Caco-2 (cell line): ENCODE results near the gene DSTN. TPM values are rescaled to one million over a fixed set of nuclear protein-coding genes. Genes with fewer than 3 reads are reported as not detected.

ENCODE experiments used
- BruUV-seq: library from RNA; stranded (reverse); fragments of 400-500 nt; replicated peaks from 2 replicates; lab custom pipeline; 2021; lab: Mats Ljungman, UMichigan
- CTCF ChIA-PET: fragments of 300-600 bp; sonication (Branson Sonifier 250); formaldehyde crosslinking; loops from one replicate; lab custom pipeline; 2022; ENCODE audit warnings: antibody characterized with exemption; lab: Charles Lee
- POLR2A ChIA-PET: fragments of 300-600 bp; sonication (Branson Sonifier 250); formaldehyde crosslinking; loops from one replicate; lab custom pipeline; 2022; ENCODE audit warnings: antibody characterized with exemption; lab: Charles Lee
- DNase-seq, 2 experiments: peaks; one replicate each; pipeline versions ENCODE4 v3.0.0 to v3.0.0-alpha.2; 2020 to 2022
- H3K27me3 ChIP-seq: replicated peaks from 2 replicates; pipeline ENCODE4 v1.6.0; 2011; ENCODE audit warnings: low read length; ENCODE audit not compliant: control insufficient read depth, insufficient read depth
- H3K36me3 ChIP-seq: 2 replicates; pipeline ENCODE4 v1.5.1; 2011; ENCODE audit warnings: low read length; ENCODE audit not compliant: control insufficient read depth, insufficient read depth
- H3K4me1 ChIP-seq: fragments of 250-450 bp; sonication (Bioruptor Pico); 2 replicates; pipeline ENCODE4 v1.5.1; 2020; ENCODE audit warnings: mild to moderate bottlenecking
- H3K4me3 ChIP-seq: 2 replicates; pipeline ENCODE4 v1.5.1; 2011; ENCODE audit warnings: low read depth, mild to moderate bottlenecking, control low read depth, low read length
- H3K9me3 ChIP-seq: fragments of 250-450 bp; sonication (Bioruptor Pico); 2 replicates; pipeline ENCODE4 v1.5.1; 2020; ENCODE audit warnings: mild to moderate bottlenecking, moderate library complexity
- H3K27ac Mint-ChIP-seq: one replicate; pipeline ENCODE4 v1.8.0; 2022; ENCODE audit warnings: mixed read lengths; ENCODE audit not compliant: unreplicated experiment
- H3K27me3 Mint-ChIP-seq: one replicate; pipeline ENCODE4 v1.8.0; 2022; ENCODE audit warnings: mixed read lengths; ENCODE audit not compliant: insufficient read depth, unreplicated experiment
- H3K36me3 Mint-ChIP-seq: one replicate; pipeline ENCODE4 v1.8.0; 2022; ENCODE audit warnings: mild to moderate bottlenecking, mixed read lengths; ENCODE audit not compliant: insufficient read depth, unreplicated experiment
- H3K4me1 Mint-ChIP-seq: one replicate; pipeline ENCODE4 v1.8.0; 2022; ENCODE audit warnings: low read depth, mixed read lengths; ENCODE audit not compliant: unreplicated experiment
- H3K4me3 Mint-ChIP-seq: one replicate; pipeline ENCODE4 v1.8.0; 2022; ENCODE audit warnings: mild to moderate bottlenecking, moderate library complexity, mixed read lengths; ENCODE audit not compliant: unreplicated experiment
- H3K9me3 Mint-ChIP-seq: one replicate; pipeline ENCODE4 v1.8.0; 2022; ENCODE audit warnings: mixed read lengths; ENCODE audit not compliant: unreplicated experiment
- intact Hi-C: fragments of 100-400 bp; cut with micrococcal nuclease; formaldehyde crosslinking; loops from one replicate; pipeline ENCODE4 v1.10.0; 2022; ENCODE audit not compliant: unreplicated experiment
- total RNA-seq: library from RNA; stranded (reverse); gene quantifications from 2 replicates; pipeline ENCODE4 v1.2.3, GENCODE V29; 2022
- TF ChIP-seq, protein P1 (sequence below), 2 experiments: fragments of 200-600 bp in 1 of 2; IDR thresholded peaks; 1 replicate in 1 of 2; 2 replicates in 1 of 2; pipeline versions ENCODE4 v1.5.1 to v1.8.0; 2011 to 2022; ENCODE audit warnings: antibody characterized with exemption in 1 of 2, control low read depth in 1 of 2, inconsistent platforms in 1 of 2, low read depth in 1 of 2, low read length in 1 of 2, mild to moderate bottlenecking in 1 of 2, moderate library complexity in 1 of 2; ENCODE audit not compliant: insufficient read depth in 1 of 2, severe bottlenecking in 1 of 2, unreplicated experiment in 1 of 2

Gene DSTN
- total RNA-seq, 1 experiment from 2014 or later: 318 TPM

DNA sequence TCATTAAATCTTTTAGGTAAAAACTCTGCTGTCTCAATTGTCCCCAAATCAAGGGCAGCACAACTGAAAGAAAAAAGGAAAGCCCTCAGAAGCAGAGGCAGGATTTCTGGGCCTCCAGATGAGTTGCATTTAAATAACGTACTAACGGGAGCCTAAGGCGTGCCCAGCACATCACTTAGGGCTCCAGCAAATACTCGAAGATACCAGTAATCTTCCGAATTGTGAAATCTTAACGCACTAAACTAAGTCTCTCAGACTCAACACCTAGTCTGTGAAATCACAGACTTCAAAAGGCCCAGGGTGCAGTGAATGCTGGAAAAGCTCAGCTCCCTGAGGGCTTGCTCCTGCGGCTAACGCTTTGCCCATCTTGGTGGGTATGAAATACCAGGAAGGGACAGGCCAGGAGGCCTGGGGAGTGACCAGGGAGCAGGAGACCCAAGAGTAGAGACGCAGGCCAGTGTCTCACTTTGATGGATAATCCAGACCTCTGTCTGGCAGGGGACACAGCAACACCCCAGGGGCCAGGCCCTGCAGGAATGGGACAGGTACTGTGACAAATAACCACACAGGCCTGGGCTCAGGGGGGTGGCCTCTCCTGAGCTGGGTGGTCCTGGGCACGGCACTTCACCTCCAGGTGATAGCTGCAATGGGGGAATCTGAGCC is 75.8 kb downstream of the DSTN start:
- Mint-ChIP-seq H3K9me3 (no peaks in the 10 kb centered on the region), H3K4me1 (peaks cover 18% of the 10 kb centered on the region), H3K27ac (no peak overlapping the region), H3K4me3 (no peak overlapping the region), H3K27me3 (no peaks in the 10 kb centered on the region), H3K36me3 (peaks cover 100% of the 10 kb centered on the region)
- H3K4me1 ChIP-seq: no peaks in the 10 kb centered on the region
- no TSS peak for BruUV-seq
- H3K9me3 ChIP-seq: no peaks in the 10 kb centered on the region
- intact Hi-C loops: no loop called here
- H3K4me3 ChIP-seq: no peak overlapping the region
- ChIA-PET CTCF (interaction anchor here (0.6 to 1.0 kb wide), 2 partner anchors 10 to 212 kb away, joined by 3 to 4 read pairs; no protein-coding TSS in a partner anchor), POLR2A (no interaction called here)
- DNase-seq: peak in 1 of 2 experiments; percentile 30
- TF ChIP-seq, protein P1, sequence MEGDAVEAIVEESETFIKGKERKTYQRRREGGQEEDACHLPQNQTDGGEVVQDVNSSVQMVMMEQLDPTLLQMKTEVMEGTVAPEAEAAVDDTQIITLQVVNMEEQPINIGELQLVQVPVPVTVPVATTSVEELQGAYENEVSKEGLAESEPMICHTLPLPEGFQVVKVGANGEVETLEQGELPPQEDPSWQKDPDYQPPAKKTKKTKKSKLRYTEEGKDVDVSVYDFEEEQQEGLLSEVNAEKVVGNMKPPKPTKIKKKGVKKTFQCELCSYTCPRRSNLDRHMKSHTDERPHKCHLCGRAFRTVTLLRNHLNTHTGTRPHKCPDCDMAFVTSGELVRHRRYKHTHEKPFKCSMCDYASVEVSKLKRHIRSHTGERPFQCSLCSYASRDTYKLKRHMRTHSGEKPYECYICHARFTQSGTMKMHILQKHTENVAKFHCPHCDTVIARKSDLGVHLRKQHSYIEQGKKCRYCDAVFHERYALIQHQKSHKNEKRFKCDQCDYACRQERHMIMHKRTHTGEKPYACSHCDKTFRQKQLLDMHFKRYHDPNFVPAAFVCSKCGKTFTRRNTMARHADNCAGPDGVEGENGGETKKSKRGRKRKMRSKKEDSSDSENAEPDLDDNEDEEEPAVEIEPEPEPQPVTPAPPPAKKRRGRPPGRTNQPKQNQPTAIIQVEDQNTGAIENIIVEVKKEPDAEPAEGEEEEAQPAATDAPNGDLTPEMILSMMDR (IDR thresholded peaks at IDR 0.05; ENCODE audit: insufficient read depth in 1 of 2, low read depth in 1 of 2, low read length in 1 of 2, severe bottlenecking in 1 of 2, unreplicated experiment in 1 of 2): no peak
- H3K36me3 ChIP-seq: peaks cover 13% of the 10 kb centered on the region
- no peaks in the 10 kb centered on the region for H3K27me3 ChIP-seq

DNA sequence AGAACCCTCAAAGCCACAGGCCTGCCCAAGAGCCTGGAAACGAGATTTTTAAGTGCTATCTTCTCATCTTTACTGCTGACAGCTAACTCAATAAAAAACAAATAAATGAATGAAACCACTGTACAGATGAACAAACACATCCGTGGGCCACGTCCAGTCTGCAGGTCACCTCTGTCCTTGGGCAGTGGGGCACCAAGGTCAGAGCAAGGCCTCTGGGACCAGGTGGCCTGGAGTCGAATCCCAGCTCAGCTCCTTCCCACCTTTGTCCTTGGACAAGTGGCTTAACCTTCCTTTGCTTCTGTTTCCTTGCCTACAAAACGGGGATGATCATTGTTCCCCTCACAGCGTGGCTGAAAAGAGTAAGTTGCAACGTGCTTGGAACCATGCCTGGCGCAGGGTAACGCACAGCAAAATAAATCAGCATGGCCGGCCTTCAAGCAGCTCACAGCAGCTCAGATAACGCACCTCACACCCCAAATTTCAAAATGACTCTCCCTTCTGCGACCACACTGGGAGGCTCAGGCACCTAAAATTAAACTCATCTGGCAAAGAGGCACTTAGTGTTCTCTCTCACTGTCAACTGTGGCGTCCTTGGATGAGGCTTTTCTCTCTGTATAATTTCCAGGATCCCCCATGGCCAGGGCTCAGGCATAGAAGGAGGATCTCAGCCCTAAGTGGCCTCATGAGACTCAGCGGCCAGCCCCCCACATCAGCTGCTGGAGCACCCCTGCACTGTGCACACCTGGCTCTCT is 76.5 kb downstream of the DSTN start:
- Mint-ChIP-seq H3K9me3 (no peaks in the 10 kb centered on the region), H3K36me3 (peaks cover 100% of the 10 kb centered on the region), H3K27ac (peak overlapping the region; percentile 51), H3K4me3 (no peak overlapping the region), H3K27me3 (no peaks in the 10 kb centered on the region), H3K4me1 (peaks cover 18% of the 10 kb centered on the region)
- Histone ChIP-seq H3K36me3 (peaks cover 8% of the 10 kb centered on the region), H3K4me3 (no peak overlapping the region), H3K27me3 (no peaks in the 10 kb centered on the region), H3K9me3 (no peaks in the 10 kb centered on the region), H3K4me1 (no peaks in the 10 kb centered on the region)
- POLR2A ChIA-PET: no interaction called here
- intact Hi-C loops: no loop called here
- peak in 1 of 2 experiments; percentile 24 for DNase-seq
- CTCF ChIA-PET: interaction anchor here (1.0 kb wide), 1 partner anchor 9 kb away, joined by 3 read pairs; no protein-coding TSS in a partner anchor
- no TSS peak for BruUV-seq
- TF ChIP-seq, protein P1 (IDR thresholded peaks at IDR 0.05; ENCODE audit: insufficient read depth in 1 of 2, low read depth in 1 of 2, low read length in 1 of 2, severe bottlenecking in 1 of 2, unreplicated experiment in 1 of 2): no peak

DNA sequence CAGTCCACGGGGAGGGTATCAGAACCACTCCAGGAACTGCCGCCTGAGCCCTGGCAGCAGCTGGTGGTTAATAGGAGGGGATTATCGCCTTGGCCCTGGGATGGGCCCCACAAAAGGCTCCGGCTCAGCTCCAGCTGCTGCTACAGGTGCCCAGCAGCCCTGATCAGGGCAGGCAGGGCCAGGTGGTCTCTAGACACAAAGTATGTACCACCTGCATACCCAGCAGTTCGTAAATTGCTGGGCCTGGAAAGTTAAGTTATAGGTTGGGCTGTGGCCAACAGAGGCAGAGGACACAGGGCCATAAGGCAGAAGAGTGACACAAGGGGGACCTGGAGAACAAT is 77.1 kb downstream of the DSTN start:
- Histone ChIP-seq H3K27me3 (no peaks in the 10 kb centered on the region), H3K36me3 (peaks cover 8% of the 10 kb centered on the region), H3K4me3 (no peak overlapping the region), H3K9me3 (no peaks in the 10 kb centered on the region), H3K4me1 (no peaks in the 10 kb centered on the region)
- DNase-seq: peak in 1 of 2 experiments; percentile 29
- no TSS peak for BruUV-seq
- H3K27me3 Mint-ChIP-seq: no peaks in the 10 kb centered on the region
- H3K9me3 Mint-ChIP-seq: no peaks in the 10 kb centered on the region
- TF ChIP-seq, protein P1 (IDR thresholded peaks at IDR 0.05; ENCODE audit: insufficient read depth in 1 of 2, low read depth in 1 of 2, low read length in 1 of 2, severe bottlenecking in 1 of 2, unreplicated experiment in 1 of 2): no peak
- H3K4me3 Mint-ChIP-seq: no peak overlapping the region
- ChIA-PET CTCF (no interaction called here), POLR2A (no interaction called here)
- peaks cover 18% of the 10 kb centered on the region for H3K4me1 Mint-ChIP-seq
- intact Hi-C loops: no loop called here
- peak overlapping the region; percentile 51 for H3K27ac Mint-ChIP-seq
- H3K36me3 Mint-ChIP-seq: peaks cover 99% of the 10 kb centered on the region
